MCF 10A (cell line): ENCODE measurements around the gene KDM5B. TPM values are rescaled to one million over a fixed set of nuclear protein-coding genes. Genes with fewer than 3 reads are reported as not detected.
"Not testable (repeated sequence)": the region's sequence is repeated elsewhere in the genome, so short reads cannot be mapped to it uniquely, and the experiment has no call there.

Experiments
- BruUV-seq: library from RNA; stranded (reverse); fragments of 400-500 nt; replicated peaks from 2 replicates; lab custom pipeline; 2021; lab: Mats Ljungman, UMichigan
- CTCF ChIA-PET: fragments of 300-600 bp; sonication (Branson Sonifier 250); formaldehyde crosslinking; extraction: SDS; loops from one replicate; lab custom pipeline; 2021; ENCODE audit warnings: antibody characterized with exemption, inconsistent platforms; lab: Yijun Ruan, JAX
- POLR2A ChIA-PET: fragments of 300-600, 350-650 bp; sonication (Branson Sonifier 250); formaldehyde crosslinking; extraction: SDS; loops from one replicate; lab custom pipeline; 2020; ENCODE audit warnings: antibody characterized with exemption, inconsistent platforms; lab: Yijun Ruan, JAX
- DNase-seq: peaks from one replicate; pipeline ENCODE4 v3.0.0-alpha.2; 2018; ENCODE audit not compliant: unreplicated experiment
- H3K27ac Mint-ChIP-seq: one replicate; pipeline ENCODE4 v1.8.0; 2022; ENCODE audit warnings: mild to moderate bottlenecking, low read depth, mixed read lengths; ENCODE audit not compliant: unreplicated experiment
- H3K27me3 Mint-ChIP-seq: one replicate; pipeline ENCODE4 v1.8.0; 2022; ENCODE audit warnings: mixed read lengths; ENCODE audit not compliant: insufficient read depth, unreplicated experiment
- H3K36me3 Mint-ChIP-seq: one replicate; pipeline ENCODE4 v1.8.0; 2022; ENCODE audit warnings: mild to moderate bottlenecking, moderate library complexity, mixed read lengths; ENCODE audit not compliant: insufficient read depth, unreplicated experiment
- H3K4me1 Mint-ChIP-seq: one replicate; pipeline ENCODE4 v1.8.0; 2022; ENCODE audit warnings: mixed read lengths; ENCODE audit not compliant: insufficient read depth, unreplicated experiment
- H3K4me3 Mint-ChIP-seq: one replicate; pipeline ENCODE4 v1.8.0; 2022; ENCODE audit warnings: mild to moderate bottlenecking, moderate library complexity, mixed read lengths; ENCODE audit not compliant: unreplicated experiment
- H3K9me3 Mint-ChIP-seq: one replicate; pipeline ENCODE4 v1.8.0; 2022; ENCODE audit warnings: mixed read lengths; ENCODE audit not compliant: unreplicated experiment
- intact Hi-C: fragments of 100-400 bp; cut with micrococcal nuclease; formaldehyde crosslinking; loops from 2 replicates; pipeline ENCODE4 v1.14.1; 2022
- total RNA-seq: library from RNA; stranded (reverse); gene quantifications from 2 replicates; pipeline ENCODE4 v1.2.3, GENCODE V29; 2022
- TF ChIP-seq, protein P1 (sequence below): fragments of 200-600 bp; IDR thresholded peaks from one replicate; pipeline ENCODE4 v1.8.0; 2022; ENCODE audit warnings: antibody characterized with exemption, mild to moderate bottlenecking; ENCODE audit not compliant: unreplicated experiment

Gene KDM5B
- total RNA-seq, 1 experiment from 2014 or later: 180 TPM

DNA sequence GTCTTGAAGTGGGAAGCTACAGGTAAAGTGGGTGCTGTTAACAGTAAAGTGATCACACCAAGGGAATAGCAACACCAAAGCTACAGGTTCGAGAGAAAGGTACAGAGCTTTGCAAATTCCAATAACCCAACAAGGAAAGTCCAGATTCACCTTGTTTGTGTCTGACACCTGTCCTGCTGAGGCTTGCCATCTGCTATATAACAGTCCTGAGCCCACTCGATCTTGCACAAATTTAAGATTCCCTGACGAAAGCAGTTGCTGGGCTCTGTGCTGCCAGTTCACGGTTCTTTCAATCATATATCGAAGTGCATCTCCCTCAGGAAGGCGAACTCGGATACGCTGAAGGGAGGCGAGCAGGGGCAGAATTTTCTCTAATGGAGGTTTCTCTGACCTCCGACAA, 75.0 kb downstream of the KDM5B start:
- intact Hi-C loops: no loop called here
- no peak for DNase-seq
- no peaks in the 10 kb centered on the region for H3K27me3 Mint-ChIP-seq
- BruUV-seq: no TSS peak
- POLR2A ChIA-PET: interaction anchor here (0.7 to 1.5 kb wide), 4 partner anchors 10 to 77 kb away, joined by 3 to 8 read pairs (median 3); partner anchors contain the start of gene PCAT6
- H3K4me1 Mint-ChIP-seq: no peaks in the 10 kb centered on the region
- no peak overlapping the region for H3K4me3 Mint-ChIP-seq
- no peak overlapping the region for H3K27ac Mint-ChIP-seq
- CTCF ChIA-PET: interaction anchor here (1.0 to 4.4 kb wide), 3 partner anchors 14 to 269 kb away, joined by 3 to 27 read pairs (median 6); no protein-coding TSS in a partner anchor
- peaks cover 100% of the 10 kb centered on the region for H3K36me3 Mint-ChIP-seq
- TF ChIP-seq, protein P1, sequence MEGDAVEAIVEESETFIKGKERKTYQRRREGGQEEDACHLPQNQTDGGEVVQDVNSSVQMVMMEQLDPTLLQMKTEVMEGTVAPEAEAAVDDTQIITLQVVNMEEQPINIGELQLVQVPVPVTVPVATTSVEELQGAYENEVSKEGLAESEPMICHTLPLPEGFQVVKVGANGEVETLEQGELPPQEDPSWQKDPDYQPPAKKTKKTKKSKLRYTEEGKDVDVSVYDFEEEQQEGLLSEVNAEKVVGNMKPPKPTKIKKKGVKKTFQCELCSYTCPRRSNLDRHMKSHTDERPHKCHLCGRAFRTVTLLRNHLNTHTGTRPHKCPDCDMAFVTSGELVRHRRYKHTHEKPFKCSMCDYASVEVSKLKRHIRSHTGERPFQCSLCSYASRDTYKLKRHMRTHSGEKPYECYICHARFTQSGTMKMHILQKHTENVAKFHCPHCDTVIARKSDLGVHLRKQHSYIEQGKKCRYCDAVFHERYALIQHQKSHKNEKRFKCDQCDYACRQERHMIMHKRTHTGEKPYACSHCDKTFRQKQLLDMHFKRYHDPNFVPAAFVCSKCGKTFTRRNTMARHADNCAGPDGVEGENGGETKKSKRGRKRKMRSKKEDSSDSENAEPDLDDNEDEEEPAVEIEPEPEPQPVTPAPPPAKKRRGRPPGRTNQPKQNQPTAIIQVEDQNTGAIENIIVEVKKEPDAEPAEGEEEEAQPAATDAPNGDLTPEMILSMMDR: no peak
- no peaks in the 10 kb centered on the region for H3K9me3 Mint-ChIP-seq

DNA sequence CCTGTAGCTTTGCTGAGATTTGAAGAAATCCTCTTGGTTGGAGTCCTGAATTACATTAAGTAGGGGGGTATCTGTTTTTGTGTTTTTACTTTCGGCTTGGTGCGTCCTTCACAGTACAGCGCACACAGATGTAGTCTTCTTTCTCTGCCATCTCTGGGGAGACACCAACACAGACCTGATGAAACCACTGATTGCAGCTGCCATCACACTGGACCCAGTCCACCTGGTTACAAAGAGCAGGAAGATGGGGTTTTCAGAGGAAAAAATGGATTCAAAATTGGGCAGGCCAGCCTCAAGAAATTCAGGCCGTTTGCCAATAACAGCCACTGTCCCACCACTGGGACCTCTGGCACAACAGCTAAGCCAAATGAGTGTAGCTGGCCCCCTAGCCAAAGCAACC, 79.3 kb downstream of the KDM5B start:
- Mint-ChIP-seq H3K27me3 (no peaks in the 10 kb centered on the region), H3K36me3 (peaks cover 99% of the 10 kb centered on the region), H3K4me3 (no peak overlapping the region), H3K4me1 (no peaks in the 10 kb centered on the region), H3K9me3 (no peaks in the 10 kb centered on the region), H3K27ac (no peak overlapping the region)
- ChIA-PET POLR2A (interaction anchor here (0.6 to 2.2 kb wide), 7 partner anchors 10 to 894 kb away, joined by 3 to 7 read pairs (median 3); no protein-coding TSS in a partner anchor), CTCF (interaction anchor here (0.6 to 4.1 kb wide), 5 partner anchors 10 to 387 kb away, joined by 3 to 50 read pairs (median 4); partner anchors contain the start of gene UBE2T)
- no peak for DNase-seq
- intact Hi-C loops: no loop called here
- no TSS peak for BruUV-seq
- TF ChIP-seq, protein P1: no peak

DNA sequence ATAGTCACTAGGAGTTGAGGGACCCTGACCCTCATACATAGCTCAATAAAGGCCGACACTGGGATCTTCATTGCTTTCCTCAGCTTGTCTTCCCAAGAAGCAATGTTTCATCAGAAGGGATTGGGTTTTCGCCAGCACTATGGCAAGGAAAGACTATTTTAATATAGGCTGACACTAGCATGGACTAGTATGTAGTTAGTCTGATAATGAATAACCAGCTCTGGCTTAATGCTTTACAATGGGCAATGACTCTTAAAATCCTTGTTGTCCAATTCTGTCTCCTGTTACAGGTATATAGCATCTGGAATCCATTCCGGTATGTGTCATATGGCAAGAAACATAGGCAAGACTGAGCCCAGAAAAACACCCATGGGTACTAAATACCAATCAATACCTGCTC, 82.7 kb downstream of the KDM5B start:
- no peaks in the 10 kb centered on the region for H3K4me1 Mint-ChIP-seq
- ChIA-PET POLR2A (interaction anchor here (0.7 to 1.5 kb wide), 3 partner anchors 26 to 582 kb away, joined by 3 to 6 read pairs (median 4); partner anchors contain the start of gene UBE2T), CTCF (interaction anchor here (0.8 to 1.3 kb wide), 5 partner anchors 10 to 536 kb away, joined by 3 to 4 read pairs (median 3); no protein-coding TSS in a partner anchor)
- no peak overlapping the region for H3K27ac Mint-ChIP-seq
- no peaks in the 10 kb centered on the region for H3K27me3 Mint-ChIP-seq
- H3K4me3 Mint-ChIP-seq: no peak overlapping the region
- intact Hi-C loops: no loop called here
- no peak for DNase-seq
- TF ChIP-seq, protein P1: no peak
- BruUV-seq: no TSS peak
- H3K36me3 Mint-ChIP-seq: peaks cover 77% of the 10 kb centered on the region
- H3K9me3 Mint-ChIP-seq: no peaks in the 10 kb centered on the region

DNA sequence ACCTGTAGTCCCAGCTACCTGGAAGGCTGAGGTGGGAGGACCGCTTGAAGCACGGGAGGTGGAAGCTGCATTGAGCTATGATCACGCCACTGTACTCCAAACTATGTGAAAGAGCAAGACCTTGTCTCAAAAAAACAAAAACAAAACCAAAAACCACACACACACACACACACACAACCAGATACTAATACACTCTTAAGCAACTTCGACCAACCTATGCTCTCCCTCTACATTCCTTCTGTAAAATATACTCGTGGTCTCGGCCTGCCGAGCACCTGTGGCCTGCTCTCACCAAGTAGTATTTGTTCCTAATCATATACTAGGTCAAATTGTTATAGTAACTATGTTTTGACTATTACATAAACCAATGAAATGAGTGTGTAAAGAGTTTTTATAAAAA, 84.5 kb downstream of the KDM5B start:
- TF ChIP-seq, protein P1: no peak
- POLR2A ChIA-PET: interaction anchor here (0.6 kb wide), 1 partner anchor 10 kb away, joined by 3 read pairs; no protein-coding TSS in a partner anchor
- no TSS peak for BruUV-seq
- Mint-ChIP-seq H3K4me3 (no peak overlapping the region), H3K9me3 (no peaks in the 10 kb centered on the region), H3K27me3 (no peaks in the 10 kb centered on the region), H3K27ac (no peak overlapping the region), H3K36me3 (peaks cover 59% of the 10 kb centered on the region), H3K4me1 (no peaks in the 10 kb centered on the region)
- intact Hi-C loops: no loop called here
- DNase-seq: no peak
- CTCF ChIA-PET: interaction anchor here (0.5 to 1.4 kb wide), 3 partner anchors 260 to 1095 kb away, joined by 3 to 7 read pairs (median 4); no protein-coding TSS in a partner anchor

DNA sequence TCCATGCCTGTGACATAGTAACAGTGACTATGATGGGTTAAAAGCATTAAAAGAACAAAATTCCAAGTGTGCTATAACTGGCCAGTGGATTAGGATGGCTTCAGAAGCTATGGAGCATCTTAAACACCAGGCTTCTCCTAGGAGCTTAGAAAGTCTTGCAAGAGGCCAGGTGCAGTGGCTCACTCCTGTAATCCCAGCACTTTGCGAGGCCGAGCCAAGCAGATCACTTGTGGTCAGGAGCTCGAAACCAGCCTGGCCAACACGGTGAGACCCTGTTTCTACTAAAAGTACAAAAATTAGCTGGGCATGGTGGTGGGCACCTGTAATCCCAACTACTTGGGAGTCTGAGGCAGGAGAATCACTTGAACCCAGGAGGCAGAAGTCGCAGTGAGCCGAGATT, 85.2 kb downstream of the KDM5B start:
- POLR2A ChIA-PET: interaction anchor here (0.6 kb wide), 1 partner anchor 11 kb away, joined by 3 read pairs; no protein-coding TSS in a partner anchor
- peaks cover 53% of the 10 kb centered on the region for H3K36me3 Mint-ChIP-seq
- intact Hi-C loops, H3K27me3 Mint-ChIP-seq, H3K9me3 Mint-ChIP-seq, DNase-seq, H3K4me3 Mint-ChIP-seq, BruUV-seq, H3K27ac Mint-ChIP-seq, H3K4me1 Mint-ChIP-seq: not testable (repeated sequence)
- CTCF ChIA-PET: interaction anchor here (1.4 kb wide), 1 partner anchor 259 kb away, joined by 4 read pairs; no protein-coding TSS in a partner anchor
